ENCODE results near the gene IGSF9. TPM values are rescaled to one million over a fixed set of nuclear protein-coding genes. Genes with fewer than 3 reads are reported as not detected.

IGSF9 gene
- total RNA-seq, 1 donor from 2014 or later, result not detected

- DNase-seq (ENCODE audit: low read depth, low spot score), result no peak
These were observed 29.0 kb upstream of the IGSF9 start for GRCh38 chr1:159974350-159974965.

- DNase-seq (ENCODE audit: low read depth, low spot score), result no peak
These were observed 28.0 kb upstream of the IGSF9 start for GRCh38 chr1:159973350-159973940.

DNA sequence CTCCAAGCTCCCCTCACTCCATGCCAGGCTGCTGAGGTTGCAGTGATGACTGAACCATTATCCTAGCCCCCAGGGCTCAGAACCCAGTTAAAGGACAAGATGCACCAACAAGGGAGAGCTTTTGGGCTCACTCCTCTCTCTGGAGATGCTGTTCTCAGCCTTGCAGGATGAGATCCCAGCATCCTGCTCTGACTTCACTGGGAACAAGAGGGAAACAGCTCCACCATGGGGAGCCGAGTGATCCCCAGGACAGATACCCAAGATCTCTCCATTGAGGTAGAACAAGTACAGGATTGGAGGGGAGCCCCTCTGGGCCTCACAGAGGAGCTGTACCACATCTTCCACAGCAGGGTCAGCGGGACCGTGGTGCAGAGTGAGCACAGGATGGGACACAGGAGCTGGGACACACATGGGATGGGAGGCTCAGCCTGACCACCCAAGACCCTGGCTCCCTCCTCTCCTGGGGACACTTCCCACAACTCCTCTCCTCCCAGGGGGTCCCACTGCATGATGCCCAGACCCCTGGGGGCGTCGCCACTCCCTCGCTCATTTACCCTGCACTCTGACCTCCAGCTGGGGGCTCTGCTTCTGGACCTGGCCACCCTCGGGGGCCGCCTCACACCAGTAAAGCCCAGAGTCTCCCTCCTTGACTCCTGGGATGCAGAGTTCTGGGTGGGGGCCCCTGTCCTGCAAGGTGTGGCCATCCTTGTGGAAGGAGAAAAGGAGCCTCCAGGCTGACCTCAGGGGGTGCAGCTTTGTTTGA is 27.2 kb upstream of the IGSF9 start:
- DNase-seq (ENCODE audit: low read depth, low spot score), result no peak

- no peak for DNase-seq (ENCODE audit: low read depth, low spot score)
These were observed 25.5 kb upstream of the IGSF9 start for GRCh38 chr1:159970932-159971342.

GRCh38 chr1:159968901-159969300 is 23.5 kb upstream of the IGSF9 start:
- DNase-seq (ENCODE audit: low read depth, low spot score), result no peak

DNA sequence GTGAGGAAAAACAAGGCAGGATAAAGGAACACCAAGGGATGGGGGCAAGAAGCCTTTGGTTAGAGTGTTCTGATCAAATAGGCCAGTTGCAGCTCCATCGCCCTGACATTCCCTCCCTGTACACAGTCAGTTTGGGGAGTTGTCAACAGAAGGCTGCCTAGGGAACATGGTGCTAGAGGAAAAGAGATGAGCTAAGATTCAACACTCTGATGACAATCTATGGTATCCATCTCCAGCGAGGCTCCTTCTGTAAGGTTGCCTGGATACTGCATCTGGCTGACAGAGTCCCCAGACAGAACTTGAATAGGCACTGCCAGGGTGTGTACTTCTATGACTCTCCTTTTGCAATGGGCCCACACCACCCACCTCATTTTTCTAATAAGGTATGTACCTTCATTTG is 19.9 kb upstream of the IGSF9 start:
- DNase-seq (ENCODE audit: low read depth, low spot score), result no peak

DNA sequence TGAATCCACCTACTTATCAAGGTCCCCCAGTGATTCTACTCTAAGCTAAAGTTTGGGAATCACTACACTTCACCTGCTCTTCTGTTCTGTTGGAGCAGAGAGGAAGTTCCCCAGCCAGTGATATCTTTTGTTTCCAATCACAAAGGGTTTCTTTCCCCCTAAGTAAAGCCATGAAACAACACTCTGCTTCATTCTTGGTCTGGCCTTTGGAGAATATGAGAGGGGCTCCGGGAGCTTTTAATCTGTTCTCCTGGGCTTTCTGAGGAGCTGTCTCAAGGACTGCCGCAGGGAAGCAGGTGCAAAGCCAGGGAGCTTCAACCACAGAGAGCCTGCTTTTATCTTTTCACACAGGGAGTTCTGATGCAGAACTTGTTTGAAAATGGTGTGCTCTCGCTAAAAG is 18.7 kb upstream of the IGSF9 start:
- no peak for DNase-seq (ENCODE audit: low read depth, low spot score)

DNA sequence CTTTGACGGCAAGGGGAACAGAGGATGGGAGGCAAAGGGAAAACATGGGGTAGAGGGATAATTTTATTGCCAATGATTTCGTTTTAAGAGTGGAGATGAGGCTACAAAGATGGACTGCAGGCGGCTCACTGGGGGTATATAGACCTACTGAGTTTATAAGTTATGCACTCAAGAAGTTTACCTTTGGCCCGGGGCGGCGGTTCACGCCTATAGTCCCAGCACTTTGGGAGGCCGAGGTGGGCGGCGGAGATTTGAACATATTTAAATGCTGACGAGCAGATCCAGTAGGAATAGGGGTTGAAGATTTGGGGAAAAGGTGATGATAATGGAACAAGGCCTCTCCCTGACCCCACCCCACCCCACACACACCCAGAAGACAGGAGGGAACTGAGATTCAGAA is 16.8 kb upstream of the IGSF9 start:
- no peak for DNase-seq (ENCODE audit: low read depth, low spot score)

GRCh38 chr1:159961636-159962035 is 16.2 kb upstream of the IGSF9 start:
- no peak for DNase-seq (ENCODE audit: low read depth, low spot score)

GRCh38 chr1:159960721-159961381 is 15.4 kb upstream of the IGSF9 start:
- no peak for DNase-seq (ENCODE audit: low read depth, low spot score)

DNA sequence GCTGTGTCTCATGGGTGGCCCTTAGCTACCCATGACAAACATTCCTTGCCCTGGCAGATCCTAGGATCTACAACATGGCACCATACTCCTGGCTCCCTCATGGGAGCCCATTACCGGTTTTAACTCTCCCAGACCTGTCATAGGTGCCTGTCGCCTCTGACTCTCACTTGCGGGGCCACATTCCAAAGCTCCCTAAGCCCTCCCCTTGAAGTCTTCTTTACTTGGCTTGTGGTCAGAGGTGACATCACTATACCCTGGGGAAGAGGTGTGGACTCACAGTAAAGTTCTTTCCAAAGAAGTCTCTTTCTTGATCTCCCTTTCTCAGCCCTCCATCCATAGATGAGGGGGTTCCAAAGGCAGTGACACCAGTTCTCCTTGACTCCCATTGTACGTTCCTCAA is 14.0 kb upstream of the IGSF9 start:
- no peak for DNase-seq (ENCODE audit: low read depth, low spot score)

DNA sequence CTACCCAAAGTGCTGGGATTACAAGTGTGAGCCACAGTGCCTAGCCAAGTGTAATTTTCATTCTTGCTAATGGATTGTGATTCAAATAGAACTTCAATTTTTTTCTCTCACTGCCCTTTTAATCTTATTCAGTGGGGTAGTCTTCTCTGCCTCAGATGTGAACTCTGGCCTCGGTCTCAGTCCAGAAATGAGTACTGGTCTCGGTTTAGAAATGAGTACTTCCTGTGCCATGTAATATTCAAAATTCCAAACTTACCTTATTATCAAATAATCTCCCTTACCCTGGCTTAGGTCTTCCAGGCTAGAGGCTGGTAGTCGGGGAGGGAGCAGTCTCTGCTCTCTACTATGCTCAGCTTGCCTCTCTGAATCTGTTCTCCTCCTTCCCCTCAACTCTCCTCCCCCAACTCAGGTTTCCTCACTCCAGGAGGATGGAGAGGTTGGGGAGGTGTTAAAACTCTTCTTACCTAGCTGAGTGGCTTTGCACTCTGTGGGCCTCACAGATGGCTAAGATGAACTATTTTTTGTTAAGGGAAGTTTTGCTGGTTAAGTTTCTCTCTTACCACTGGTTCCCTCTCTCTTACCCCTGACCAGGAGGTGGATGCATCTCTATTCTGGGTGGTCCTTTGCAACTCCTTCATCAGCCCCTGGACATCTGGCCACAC is 13.4 kb upstream of the IGSF9 start:
- no peak for DNase-seq (ENCODE audit: low read depth, low spot score)

GRCh38 chr1:159957824-159958268 is 12.4 kb upstream of the IGSF9 start:
- DNase-seq (ENCODE audit: low read depth, low spot score), result no peak

- DNase-seq (ENCODE audit: low read depth, low spot score), result no peak
These were observed 10.0 kb upstream of the IGSF9 start for GRCh38 chr1:159955456-159955855.

DNA sequence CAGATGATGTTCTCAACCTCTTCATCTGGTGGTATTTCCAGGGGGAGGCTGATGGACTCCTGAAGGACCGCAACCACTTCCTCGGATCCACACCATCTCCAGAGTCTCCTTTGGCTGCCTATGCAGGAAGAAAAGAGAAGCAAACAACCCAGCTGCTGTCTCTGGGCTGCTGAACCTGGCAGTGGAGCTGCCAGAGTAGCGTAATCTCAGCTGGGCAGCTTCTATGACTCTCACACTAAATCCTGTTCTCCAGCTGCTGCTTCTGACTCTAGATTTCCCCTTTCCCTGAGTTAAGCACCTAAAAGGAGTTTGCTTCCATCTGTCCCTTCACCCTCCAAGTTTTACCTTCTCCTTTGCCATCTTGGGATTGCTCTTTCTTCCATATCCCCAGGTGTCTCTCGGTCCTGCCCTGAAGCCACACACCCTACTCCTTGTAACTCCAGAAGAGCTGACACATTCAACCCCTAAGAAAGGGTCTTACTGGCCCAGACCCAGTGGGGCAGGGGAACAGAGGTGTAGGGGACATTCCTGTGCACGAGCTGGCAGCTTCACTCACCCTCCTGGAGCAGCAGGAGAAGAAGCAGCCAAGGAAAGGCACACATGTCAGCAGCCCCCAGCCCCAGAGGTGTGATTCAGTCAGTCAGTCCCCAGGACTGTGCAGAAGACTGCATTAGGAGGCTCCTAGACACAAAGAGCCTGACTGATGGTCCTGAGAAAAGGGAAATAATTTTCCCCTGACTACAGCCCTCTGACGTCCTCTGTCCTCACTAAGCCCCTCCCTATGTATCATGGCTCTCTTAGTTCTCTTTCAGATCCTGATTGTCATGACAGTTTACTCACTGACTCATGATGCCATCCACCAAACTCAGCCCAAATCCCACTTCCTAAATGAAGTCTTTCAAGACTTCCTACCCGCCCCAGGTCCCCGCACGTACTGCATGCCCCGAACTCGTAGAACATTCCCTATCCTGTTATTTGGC is 8.4 kb upstream of the IGSF9 start, which contains the start of gene SLAMF9:
TSS of gene SLAMF9 (minus strand) at position 702 of the 980 bp plus-strand sequence. CDS start at position 602, 100 bp downstream.
- no peak for DNase-seq (ENCODE audit: low read depth, low spot score)

GRCh38 chr1:159952932-159953331 is 7.5 kb upstream of the IGSF9 start:
- DNase-seq (ENCODE audit: low read depth, low spot score), result no peak

DNA sequence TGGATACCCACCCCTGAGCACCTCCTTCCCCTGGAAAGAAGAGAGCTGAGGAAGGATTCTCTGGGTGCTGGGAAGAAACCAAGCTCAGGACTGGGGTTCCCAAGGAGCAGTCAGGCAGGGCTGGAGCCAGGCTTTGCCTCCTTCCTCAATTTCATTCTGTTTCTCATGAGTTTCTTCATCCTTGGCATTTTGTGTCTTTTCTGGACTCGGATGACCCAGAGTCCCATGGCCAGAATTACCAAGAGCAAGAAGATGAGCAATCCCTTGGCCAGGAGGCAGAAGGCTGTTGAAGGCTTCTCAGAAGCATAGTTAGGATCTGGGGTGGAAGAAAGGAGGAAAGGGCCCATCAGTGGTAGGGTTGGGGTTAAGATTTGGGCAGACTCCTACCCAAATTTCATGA is 6.1 kb upstream of the IGSF9 start:
- no peak for DNase-seq (ENCODE audit: low read depth, low spot score)

DNA sequence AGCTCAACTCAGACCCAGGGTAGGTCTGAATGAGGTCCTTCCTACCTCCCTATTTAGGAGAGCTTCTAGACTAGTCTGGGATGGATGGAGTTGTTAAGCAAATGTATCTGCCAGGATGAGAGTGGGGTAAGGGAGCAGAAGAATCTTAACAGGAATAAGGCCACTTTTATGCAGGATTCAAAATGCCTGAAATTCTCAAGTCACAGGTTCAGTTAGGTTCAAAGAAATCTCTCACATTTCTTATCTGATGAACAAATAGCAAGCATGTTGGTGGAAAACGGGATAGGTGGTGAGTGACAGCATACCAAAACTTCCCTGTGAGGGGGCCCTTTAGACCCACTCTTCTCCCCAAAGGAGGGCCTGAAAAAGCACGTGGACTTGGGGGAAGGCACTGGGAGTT is 5.6 kb upstream of the IGSF9 start:
- no peak for DNase-seq (ENCODE audit: low read depth, low spot score)

DNA sequence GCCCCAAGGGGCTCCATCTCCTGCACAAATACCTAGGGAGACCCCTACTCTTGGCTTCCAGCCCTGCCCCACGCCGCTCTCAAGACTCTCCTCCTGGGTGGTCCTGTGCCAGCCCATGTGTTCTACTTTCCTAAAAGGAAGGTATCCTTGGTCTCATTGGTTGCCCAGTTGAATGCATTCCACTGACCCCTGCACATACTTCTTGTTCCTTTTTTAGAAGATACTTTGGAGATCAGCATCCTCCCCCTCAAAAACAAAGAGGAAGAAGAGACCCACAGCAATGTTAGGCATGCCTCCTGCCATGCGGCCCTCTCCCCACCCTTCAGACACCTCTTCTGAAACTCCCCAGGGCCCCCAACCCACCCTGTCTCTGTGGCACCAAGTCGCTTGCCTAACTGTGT is 4.6 kb upstream of the IGSF9 start:
- no peak for DNase-seq (ENCODE audit: low read depth, low spot score)

GRCh38 chr1:159949123-159949522 is 3.7 kb upstream of the IGSF9 start:
- DNase-seq (ENCODE audit: low read depth, low spot score), result no peak
